HL-60 (cell line): Measurements from ENCODE around the gene CAGE1.

Experiments used
- DNase-seq, 2 experiments: peaks; one replicate each; pipeline ENCODE4 v3.0.0-alpha.2; 2010 to 2020; ENCODE audit warnings: low read depth in 1 of 2, low spot score in 1 of 2
- H3K27ac ChIP-seq: fragments of 250-450 bp; sonication (Bioruptor Pico); replicated peaks from 2 replicates; pipeline ENCODE4 v1.5.1; 2020; ENCODE audit warnings: mild to moderate bottlenecking, moderate library complexity
- H3K27me3 ChIP-seq: fragments of 250-450 bp; sonication (Bioruptor Pico); 2 replicates; pipeline ENCODE4 v1.5.1; 2021; ENCODE audit warnings: mild to moderate bottlenecking, moderate library complexity; ENCODE audit not compliant: insufficient read depth, poor library complexity, severe bottlenecking
- H3K4me3 ChIP-seq: replicated peaks from 2 replicates; pipeline ENCODE4 v1.5.1; 2011; ENCODE audit warnings: mild to moderate bottlenecking, control low read depth, low read length; ENCODE audit not compliant: insufficient read depth
- CTCF ChIP-seq: IDR thresholded peaks from one replicate; pipeline ENCODE4 v1.5.1; 2011; ENCODE audit warnings: low read length, control low read depth, inconsistent platforms; ENCODE audit not compliant: insufficient read depth
- GABPA ChIP-seq: IDR thresholded peaks from 2 replicates; pipeline ENCODE4 v1.6.1; 2012; ENCODE audit warnings: low read depth
- POLR2AphosphoS5 ChIP-seq: IDR thresholded peaks from 2 replicates; pipeline ENCODE4 v1.6.1; 2012; ENCODE audit warnings: low read depth
- REST ChIP-seq: IDR thresholded peaks from 2 replicates; pipeline ENCODE4 v1.6.1; 2012; ENCODE audit warnings: low read depth; ENCODE audit not compliant: insufficient replicate concordance
- SPI1 ChIP-seq: IDR thresholded peaks from 2 replicates; pipeline ENCODE4 v1.6.1; 2012; ENCODE audit warnings: low read depth, mild to moderate bottlenecking, borderline replicate concordance

CAGE1 gene

GRCh38 chr6:7413151-7413823, 23.7 kb upstream of the CAGE1 start:
- TF ChIP-seq CTCF (no peak), REST (no peak), GABPA (no peak), SPI1 (no peak), POLR2AphosphoS5 (no peak)
- Histone ChIP-seq H3K4me3 (no peak overlapping the region), H3K27me3 (no peaks in the 10 kb centered on the region), H3K27ac (no peak overlapping the region)
- no peak for DNase-seq

DNA sequence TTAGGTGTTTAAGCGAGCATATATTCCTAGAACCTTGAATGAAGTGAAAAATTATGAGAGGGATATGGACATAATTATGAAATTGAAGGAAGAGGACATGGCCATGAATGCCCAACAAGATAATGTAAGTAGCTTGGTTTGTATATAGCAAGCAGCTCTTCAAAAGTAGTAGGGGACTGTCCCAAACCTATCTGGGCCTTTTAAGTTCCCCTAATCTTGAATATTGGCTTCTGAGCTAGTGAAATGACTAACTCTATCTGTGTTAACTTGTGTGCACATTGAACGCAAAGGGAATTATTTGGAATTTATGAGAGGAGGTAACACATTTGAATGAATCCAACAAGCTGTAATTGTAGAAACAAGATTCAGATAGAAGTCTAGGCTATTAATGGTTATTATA, 21.8 kb upstream of the CAGE1 start:
- no peak overlapping the region for H3K4me3 ChIP-seq
- H3K27ac ChIP-seq: no peak overlapping the region
- DNase-seq: no peak
- no peaks in the 10 kb centered on the region for H3K27me3 ChIP-seq
- TF ChIP-seq GABPA (no peak), SPI1 (no peak), POLR2AphosphoS5 (no peak), REST (no peak), CTCF (no peak)

DNA sequence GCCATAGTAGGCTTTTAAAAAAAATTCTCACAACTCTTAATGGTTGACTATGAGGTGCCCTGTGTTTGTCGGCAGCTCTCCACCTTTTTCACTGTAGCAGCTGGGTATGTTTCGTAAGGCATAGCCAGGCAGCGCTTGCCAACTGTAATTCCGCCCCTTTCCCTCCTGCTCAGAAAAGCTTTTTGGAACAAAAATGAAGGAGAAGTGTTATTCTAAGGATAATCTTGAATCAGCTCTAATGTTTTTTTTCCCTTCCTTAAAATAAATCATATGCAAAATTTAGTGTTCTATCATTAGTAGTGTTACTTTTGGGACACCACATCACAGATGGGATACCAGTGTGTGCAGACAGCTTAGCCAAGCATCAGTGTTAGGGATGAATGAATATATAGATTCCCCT, 21.3 kb upstream of the CAGE1 start:
- H3K27me3 ChIP-seq: no peaks in the 10 kb centered on the region
- H3K27ac ChIP-seq: no peak overlapping the region
- no peak for DNase-seq
- TF ChIP-seq REST: no peak
- no peak for TF ChIP-seq POLR2AphosphoS5
- no peak for TF ChIP-seq SPI1
- no peak for TF ChIP-seq GABPA
- TF ChIP-seq CTCF: no peak
- no peak overlapping the region for H3K4me3 ChIP-seq
